Keratinocyte (primary cell): ENCODE results near the gene EMX2.

Source experiments
- CTCF ChIP-seq, 3 experiments: IDR thresholded peaks in 1 of 3; conservative IDR thresholded peaks in 1 of 3; optimal IDR thresholded peaks in 1 of 3; 2 replicates in 2 of 3; 3 replicates in 1 of 3; pipeline versions ENCODE3 to v1.5.1; 2011; ENCODE audit warnings: low read length in 3 of 3, mild to moderate bottlenecking in 3 of 3, moderate library complexity in 2 of 3, control low read depth in 1 of 3, inconsistent platforms in 1 of 3; ENCODE audit not compliant: insufficient read depth in 2 of 3; ENCODE audit errors: extremely low read depth in 1 of 3
- EZH2 ChIP-seq: IDR thresholded peaks from one replicate; pipeline ENCODE4 v1.6.1; 2012; ENCODE audit warnings: inconsistent platforms, mild to moderate bottlenecking, low read length, moderate library complexity

DNA sequence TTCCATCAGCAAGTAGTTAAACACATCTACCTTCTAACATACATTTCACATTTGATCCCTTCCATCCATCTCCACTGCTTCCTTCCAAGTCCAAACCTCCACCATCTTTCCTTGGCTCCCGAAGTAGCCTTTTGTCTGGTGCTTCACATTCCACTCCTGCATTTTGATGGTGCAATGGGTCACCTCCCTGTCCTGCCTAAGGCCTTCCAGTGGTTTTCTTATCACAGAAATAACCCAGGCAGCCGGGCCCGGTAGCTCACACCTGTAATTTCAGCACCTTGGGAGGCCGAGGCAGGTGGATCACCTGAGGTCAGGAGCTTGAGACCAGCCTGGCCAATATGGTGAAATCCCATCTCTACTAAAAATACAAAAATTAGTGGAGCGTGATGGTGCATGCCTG lies 44.5 kb downstream of the EMX2 start:
- TF ChIP-seq CTCF (optimal IDR thresholded peaks at IDR 0.05 in 1 of 3, IDR thresholded peaks at IDR 0.05 in 1 of 3, conservative IDR thresholded peaks at IDR 0.05 in 1 of 3; ENCODE audit: extremely low read depth in 1 of 3, insufficient read depth in 2 of 3, low read length in 3 of 3) (no peak), EZH2 (no peak)
